Upper lobe of left lung (tissue), 4 donors: ENCODE measurements around the gene TARP.

ENCODE experiments used
- POLR2AphosphoS5 ChIP-seq, 2 donors: sonication (generic); formaldehyde crosslinking; IDR thresholded peaks; one replicate each; pipeline ENCODE4 v1.5.1; 2017; ENCODE audit warnings: antibody characterized with exemption in 2 of 2
- TF ChIP-seq, protein P1 (sequence below), 6 experiments: fragments of 450-650 bp in 4 of 6; fragments of 200-600 bp in 2 of 6; sonication (generic) in 2 of 6; IDR thresholded peaks; one replicate each; pipeline ENCODE4 v1.5.1; 2016 to 2019; ENCODE audit warnings: antibody characterized with exemption in 6 of 6

DNA sequence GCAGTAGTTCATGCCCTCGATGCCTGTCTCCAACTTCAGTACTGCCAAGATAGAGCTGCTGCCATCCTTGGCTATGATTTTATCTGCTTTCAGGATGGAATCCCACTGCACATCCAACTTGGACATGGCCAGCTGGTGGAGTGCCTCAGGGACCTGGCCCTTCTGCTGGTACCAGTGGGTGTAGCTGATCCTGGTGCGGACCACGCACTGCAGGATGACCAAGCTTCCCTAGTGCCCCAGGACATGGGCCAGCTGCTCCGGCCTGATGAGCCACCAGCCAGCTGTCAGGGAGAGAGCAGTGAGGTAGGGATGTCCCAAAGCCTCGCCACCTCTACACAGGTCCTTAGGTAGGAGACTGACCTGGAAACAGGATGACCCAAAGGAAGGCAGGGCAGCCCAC, 49.0 kb upstream of the TARP start:
- TF ChIP-seq, protein P1, sequence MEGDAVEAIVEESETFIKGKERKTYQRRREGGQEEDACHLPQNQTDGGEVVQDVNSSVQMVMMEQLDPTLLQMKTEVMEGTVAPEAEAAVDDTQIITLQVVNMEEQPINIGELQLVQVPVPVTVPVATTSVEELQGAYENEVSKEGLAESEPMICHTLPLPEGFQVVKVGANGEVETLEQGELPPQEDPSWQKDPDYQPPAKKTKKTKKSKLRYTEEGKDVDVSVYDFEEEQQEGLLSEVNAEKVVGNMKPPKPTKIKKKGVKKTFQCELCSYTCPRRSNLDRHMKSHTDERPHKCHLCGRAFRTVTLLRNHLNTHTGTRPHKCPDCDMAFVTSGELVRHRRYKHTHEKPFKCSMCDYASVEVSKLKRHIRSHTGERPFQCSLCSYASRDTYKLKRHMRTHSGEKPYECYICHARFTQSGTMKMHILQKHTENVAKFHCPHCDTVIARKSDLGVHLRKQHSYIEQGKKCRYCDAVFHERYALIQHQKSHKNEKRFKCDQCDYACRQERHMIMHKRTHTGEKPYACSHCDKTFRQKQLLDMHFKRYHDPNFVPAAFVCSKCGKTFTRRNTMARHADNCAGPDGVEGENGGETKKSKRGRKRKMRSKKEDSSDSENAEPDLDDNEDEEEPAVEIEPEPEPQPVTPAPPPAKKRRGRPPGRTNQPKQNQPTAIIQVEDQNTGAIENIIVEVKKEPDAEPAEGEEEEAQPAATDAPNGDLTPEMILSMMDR (IDR thresholded peaks at IDR 0.05): no peak
- TF ChIP-seq POLR2AphosphoS5 (IDR thresholded peaks at IDR 0.05): no peak
